Measurements from ENCODE around the gene KIF3C.

DNA sequence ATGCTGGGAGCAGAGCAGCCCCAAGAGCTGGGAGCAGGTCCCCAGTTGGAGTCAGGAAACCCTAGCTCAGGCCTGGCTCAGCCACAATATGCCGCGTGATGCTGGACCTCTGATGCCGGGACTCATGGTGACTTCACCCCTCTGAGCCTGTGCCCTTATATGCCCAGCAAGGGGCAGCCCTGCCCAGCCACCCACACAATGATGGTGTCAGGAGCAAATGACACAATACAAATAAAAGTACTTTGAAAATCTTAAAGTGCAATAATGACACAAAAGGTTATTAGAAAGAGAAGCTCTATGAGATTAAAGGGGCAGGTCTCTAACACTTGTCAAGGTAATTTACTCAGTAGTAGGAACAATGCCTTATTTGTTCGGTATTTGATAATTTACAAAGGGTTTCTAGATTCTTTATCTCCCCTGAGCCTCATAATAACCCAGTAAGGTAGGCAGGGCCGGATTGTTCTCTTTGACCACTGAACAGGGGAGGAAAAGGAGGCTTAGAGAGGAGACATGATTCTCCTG is 18.3 kb upstream of the KIF3C start:
- TF ChIP-seq CTCF (IDR thresholded peaks at IDR 0.05) = no peak
- TF ChIP-seq EZH2 (IDR thresholded peaks at IDR 0.05) = no peak
